ENCODE data around the gene LBX2. TPM values are rescaled to one million over a fixed set of nuclear protein-coding genes. Genes with fewer than 3 reads are reported as not detected.

Gene LBX2
- total and polyA plus RNA-seq, 10 of the 15 experiments (the other 5 are each of a cell fraction or from before 2014, with no cell fraction given): 0.08 to 4.0 (median 0.27) TPM

GRCh38 chr2:74458132-74458937 lies 41.1 kb downstream of the LBX2 start, which contains the start of gene WBP1:
Gene WBP1, plus strand, starts transcription at chr2:74458438. Its CDS starts 165 bp downstream, at chr2:74458603.
- Histone ChIP-seq H3K27ac (ENCODE audit: control insufficient read depth, insufficient read depth) (peak within 1 kb of the TSS; percentile 96), H3K36me3 (ENCODE audit: control insufficient read depth in 2 of 2, insufficient read depth in 2 of 2, low read length in 1 of 2) (peaks cover 2 to 4% of the 10 kb centered on the region in 2 experiments; a peak in 3 of 4 replicates), H4K20me1 (ENCODE audit: control insufficient read depth, insufficient read depth) (no peaks in the 10 kb centered on the region), H3K9ac (ENCODE audit: control insufficient read depth, insufficient read depth, low read length) (peak within 1 kb of the TSS; percentile 93), H3K9me3 (replicated peaks; ENCODE audit: control insufficient read depth, insufficient read depth, low read length) (no peaks in the 10 kb centered on the region), H3K4me2 (ENCODE audit: control insufficient read depth, insufficient read depth) (peak within 1 kb of the TSS; percentile 91), H3K4me1 (ENCODE audit: control insufficient read depth, insufficient read depth, low read length) (peaks cover 19% of the 10 kb centered on the region), H3K4me3 (peak within 1 kb of the TSS; percentile 99), H3K79me2 (ENCODE audit: control insufficient read depth, insufficient read depth, low read length) (peaks cover 21% of the 10 kb centered on the region), H3K27me3 (replicated peaks in 1 of 2; ENCODE audit: control insufficient read depth in 2 of 2, insufficient read depth in 2 of 2, low read length in 1 of 2) (no peaks in the 10 kb centered on the region), H2AFZ (ENCODE audit: control insufficient read depth, low read depth, low read length) (peak within 1 kb of the TSS; percentile 81)
- WGBS (ENCODE audit: insufficient coverage, insufficient replicate concordance, low lambda C conversion rate, missing lambda C conversion rate): 2% methylated on average over 29 of the region's 38 CpGs
- FAIRE-seq (peak; percentile 99), DNase-seq (ENCODE audit: low read depth, low spot score) (peak; percentile 100), ATAC-seq (peak; percentile 90)
- TSS peak; percentile 70 for BruUV-seq (replicated peaks)
- intact Hi-C loops (cut with micrococcal nuclease; ENCODE audit: unreplicated experiment): loop anchor here (1.0 kb wide), 2 partner anchors 24 to 71 kb away; partner anchors contain the start of genes AUP1, CCDC142 and HTRA2
- ChIA-PET SMC1A (ENCODE audit: uncharacterized antibody, unreplicated experiment) (interaction anchor here (1.0 to 5.5 kb wide), 11 partner anchors 9 to 129 kb away, joined by 3 to 24 read pairs (median 7); partner anchors contain the start of genes C2orf81, CCDC142, TTC31 and WDR54), RAD21 (ENCODE audit: unreplicated experiment) (interaction anchor here (0.8 to 3.5 kb wide), 22 partner anchors 8 to 428 kb away, joined by 3 to 21 read pairs (median 4); partner anchors contain the start of genes AUP1, C2orf81, CCDC142 and HTRA2), POLR2A (interaction anchor here (0.6 to 5.8 kb wide), 18 partner anchors 9 to 342 kb away, joined by 3 to 44 read pairs (median 4); partner anchors contain the start of genes C2orf81, CCDC142, HTRA2 and MOB1A), CTCF (interaction anchor here (1.2 to 6.7 kb wide), 7 partner anchors 9 to 129 kb away, joined by 3 to 54 read pairs (median 10); partner anchors contain the start of genes AUP1, CCDC142, HTRA2 and TTC31)
- in situ Hi-C loops (cut with MboI): no loop called here
- no peak for TF ChIP-seq TBL1XR1 (IDR thresholded peaks at IDR 0.05; ENCODE audit: low read depth, low read length)
- no peak for TF ChIP-seq SREBF2 (IDR thresholded peaks at IDR 0.05; ENCODE audit: low read length)
- TF ChIP-seq PAX8 (IDR thresholded peaks at IDR 0.05): no peak
- TF ChIP-seq RAD21 (IDR thresholded peaks at IDR 0.05; ENCODE audit: insufficient read depth, low read depth, low read length): no peak
- no peak for TF ChIP-seq STAT1 (conservative IDR thresholded peaks at IDR 0.05)
- TF ChIP-seq NRF1 (conservative IDR thresholded peaks at IDR 0.05; ENCODE audit: low read depth, low read length): no peak
- TF ChIP-seq ZNF217 (IDR thresholded peaks at IDR 0.05): no peak
- TF ChIP-seq SMARCA5 (IDR thresholded peaks at IDR 0.05): no peak
- TF ChIP-seq RBBP5 (conservative IDR thresholded peaks at IDR 0.05): no peak
- no peak for TF ChIP-seq HDAC6 (IDR thresholded peaks at IDR 0.05; ENCODE audit: unreplicated experiment)
- TF ChIP-seq BCL3 (IDR thresholded peaks at IDR 0.05; ENCODE audit: borderline replicate concordance, insufficient read depth, low read depth, low read length, poor library complexity, severe bottlenecking): peak; percentile 11
- TF ChIP-seq ZBTB11 (CRISPR knock-in tag; IDR thresholded peaks at IDR 0.05): no peak
- TF ChIP-seq PAX5 (IDR thresholded peaks at IDR 0.05; ENCODE audit: borderline replicate concordance, low read depth, low read length): no peak
- no peak; the same call in 1 of the 2 replicates for TF ChIP-seq SMAD5 (IDR thresholded peaks at IDR 0.05; ENCODE audit: low read depth)
- peak; percentile 100 for TF ChIP-seq PKNOX1 (IDR thresholded peaks at IDR 0.05)
- peak; percentile 77 for TF ChIP-seq IKZF1 (conservative IDR thresholded peaks at IDR 0.05)
- TF ChIP-seq ZNF274 (IDR thresholded peaks at IDR 0.05; ENCODE audit: insufficient read depth, insufficient read length): no peak
- TF ChIP-seq RFX5 (IDR thresholded peaks at IDR 0.05; ENCODE audit: low read depth, low read length): peak; percentile 89
- no peak for TF ChIP-seq ZNF384 (IDR thresholded peaks at IDR 0.05; ENCODE audit: borderline replicate concordance, low read depth, low read length)
